ENCODE measurements around the gene F7.

Gene F7

GRCh38 chr13:113083022-113083373 is 22.6 kb upstream of the F7 start:
- TF ChIP-seq FOXP2 (optimal IDR thresholded peaks at IDR 0.05; ENCODE audit: control extremely low read depth, extremely low read length, insufficient read depth) (no peak), POLR2AphosphoS5 (IDR thresholded peaks at IDR 0.05; ENCODE audit: borderline replicate concordance, low read depth, low read length) (no peak), EZH2 (IDR thresholded peaks at IDR 0.05) (no peak)
- Histone ChIP-seq H3K9me3 (ENCODE audit: low read depth, low read length) (no peaks in the 10 kb centered on the region), H3K4me3 (no peak overlapping the region), H3K36me3 (ENCODE audit: insufficient read depth, low read length) (no peaks in the 10 kb centered on the region), H3K27ac (no peak overlapping the region), H3K9ac (ENCODE audit: insufficient read length) (no peak overlapping the region)
- DNase-seq (ENCODE audit: low read depth, low spot score), result no peak

- Histone ChIP-seq H3K9me3 (ENCODE audit: low read depth, low read length) (no peaks in the 10 kb centered on the region), H3K36me3 (ENCODE audit: insufficient read depth, low read length) (no peaks in the 10 kb centered on the region), H3K9ac (ENCODE audit: insufficient read length) (no peak overlapping the region), H3K4me3 (no peak overlapping the region), H3K27ac (no peak overlapping the region)
- TF ChIP-seq POLR2AphosphoS5 (IDR thresholded peaks at IDR 0.05; ENCODE audit: borderline replicate concordance, low read depth, low read length), result no peak
- no peak for TF ChIP-seq EZH2 (IDR thresholded peaks at IDR 0.05)
- TF ChIP-seq FOXP2 (optimal IDR thresholded peaks at IDR 0.05; ENCODE audit: control extremely low read depth, extremely low read length, insufficient read depth), result no peak
- no peak for DNase-seq (ENCODE audit: low read depth, low spot score)
Observed at GRCh38 chr13:113083402-113084061, 22.1 kb upstream of the F7 start.

DNA sequence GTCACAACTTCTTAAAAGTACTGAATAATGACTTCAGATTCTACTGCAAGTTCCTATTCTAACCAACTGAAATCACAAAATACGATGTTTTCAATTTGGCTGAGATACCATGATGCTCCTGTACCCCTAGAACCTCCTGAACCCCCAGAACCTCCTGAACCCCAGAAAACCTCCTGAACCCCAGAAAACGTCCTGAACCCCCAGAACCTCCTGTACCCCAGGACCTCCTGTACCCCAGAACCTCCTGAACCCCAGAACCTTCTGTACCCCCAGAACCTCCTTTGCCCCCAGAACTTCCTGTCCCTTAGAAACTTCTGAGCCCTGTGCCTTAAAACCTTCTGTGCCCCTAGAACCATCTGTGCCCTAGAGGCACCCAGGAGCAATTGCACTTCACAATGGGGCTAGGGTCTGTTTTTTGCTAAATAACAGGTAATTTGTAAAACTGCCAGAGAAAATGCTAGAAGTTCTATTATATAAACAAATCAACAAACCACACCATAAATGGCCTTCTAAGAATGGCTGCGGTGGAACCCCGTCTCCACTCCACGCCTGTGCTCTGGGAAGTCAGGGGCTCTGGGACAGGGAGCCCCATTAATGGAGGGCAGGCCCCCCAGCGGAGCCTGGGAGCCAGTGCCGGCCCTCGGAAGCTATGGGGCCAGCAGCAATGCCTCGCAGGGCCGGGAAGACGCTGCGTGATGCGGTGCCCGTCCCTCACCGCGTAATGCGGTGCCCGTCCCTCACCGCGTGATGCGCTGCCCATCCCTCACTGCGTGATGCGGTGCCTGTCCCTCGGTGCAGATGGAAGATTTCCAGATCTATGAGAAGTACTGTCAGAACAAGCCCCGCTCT is 21.3 kb upstream of the F7 start:
- Histone ChIP-seq H3K9me3 (ENCODE audit: low read depth, low read length) (no peaks in the 10 kb centered on the region), H3K4me3 (no peak overlapping the region), H3K27ac (no peak overlapping the region), H3K36me3 (ENCODE audit: insufficient read depth, low read length) (no peaks in the 10 kb centered on the region), H3K9ac (ENCODE audit: insufficient read length) (no peak overlapping the region)
- TF ChIP-seq EZH2 (IDR thresholded peaks at IDR 0.05) (no peak), POLR2AphosphoS5 (IDR thresholded peaks at IDR 0.05; ENCODE audit: borderline replicate concordance, low read depth, low read length) (no peak), FOXP2 (optimal IDR thresholded peaks at IDR 0.05; ENCODE audit: control extremely low read depth, extremely low read length, insufficient read depth) (no peak)
- DNase-seq (ENCODE audit: low read depth, low spot score), result no peak

- Histone ChIP-seq H3K4me3 (no peak overlapping the region), H3K9me3 (ENCODE audit: low read depth, low read length) (no peaks in the 10 kb centered on the region), H3K36me3 (ENCODE audit: insufficient read depth, low read length) (no peaks in the 10 kb centered on the region), H3K9ac (ENCODE audit: insufficient read length) (no peak overlapping the region), H3K27ac (no peak overlapping the region)
- DNase-seq (ENCODE audit: low read depth, low spot score), result no peak
- no peak for TF ChIP-seq POLR2AphosphoS5 (IDR thresholded peaks at IDR 0.05; ENCODE audit: borderline replicate concordance, low read depth, low read length)
- no peak for TF ChIP-seq FOXP2 (optimal IDR thresholded peaks at IDR 0.05; ENCODE audit: control extremely low read depth, extremely low read length, insufficient read depth)
- TF ChIP-seq EZH2 (IDR thresholded peaks at IDR 0.05), result no peak
Observed at GRCh38 chr13:113084943-113085540, 20.5 kb upstream of the F7 start.

DNA sequence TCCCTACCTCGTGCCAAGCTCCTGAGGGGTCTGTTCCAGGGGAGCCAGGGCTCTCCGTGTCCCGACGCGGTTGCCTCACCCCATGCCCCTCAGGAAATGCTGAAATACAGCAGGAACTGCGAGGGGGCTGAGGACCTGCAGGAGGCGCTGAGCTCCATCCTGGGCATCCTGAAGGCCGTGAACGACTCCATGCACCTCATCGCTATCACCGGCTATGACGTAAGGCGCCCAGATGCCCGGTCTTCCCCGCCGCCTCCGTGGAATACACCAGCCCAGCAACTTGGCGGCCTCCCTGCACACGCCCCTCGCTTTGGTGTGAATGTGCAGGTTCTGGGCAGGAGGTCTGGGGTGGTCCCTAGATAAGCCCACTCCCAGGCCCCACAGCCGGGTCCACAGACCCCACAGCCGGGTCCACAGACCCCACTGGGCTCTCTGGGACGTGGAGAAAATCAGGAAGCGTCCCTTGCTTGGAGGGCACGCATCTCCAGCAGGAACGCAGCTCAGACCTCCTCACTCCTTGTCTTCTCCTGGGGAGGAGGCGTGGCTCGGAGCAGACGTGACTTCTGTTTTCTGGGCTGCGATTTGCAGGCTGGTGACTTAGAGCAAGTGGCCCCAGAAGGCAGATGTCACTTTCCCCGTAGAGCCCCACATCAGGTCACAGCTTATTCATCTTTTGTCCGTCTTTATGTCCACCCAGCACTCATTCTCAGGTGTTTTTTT is 19.4 kb upstream of the F7 start:
- TF ChIP-seq FOXP2 (optimal IDR thresholded peaks at IDR 0.05; ENCODE audit: control extremely low read depth, extremely low read length, insufficient read depth) (no peak), EZH2 (IDR thresholded peaks at IDR 0.05) (no peak), POLR2AphosphoS5 (IDR thresholded peaks at IDR 0.05; ENCODE audit: borderline replicate concordance, low read depth, low read length) (no peak)
- no peaks in the 10 kb centered on the region for H3K9me3 ChIP-seq (ENCODE audit: low read depth, low read length)
- no peak overlapping the region for H3K27ac ChIP-seq
- no peak for DNase-seq (ENCODE audit: low read depth, low spot score)
- H3K9ac ChIP-seq (ENCODE audit: insufficient read length), result no peak overlapping the region
- no peaks in the 10 kb centered on the region for H3K36me3 ChIP-seq (ENCODE audit: insufficient read depth, low read length)
- no peak overlapping the region for H3K4me3 ChIP-seq

DNA sequence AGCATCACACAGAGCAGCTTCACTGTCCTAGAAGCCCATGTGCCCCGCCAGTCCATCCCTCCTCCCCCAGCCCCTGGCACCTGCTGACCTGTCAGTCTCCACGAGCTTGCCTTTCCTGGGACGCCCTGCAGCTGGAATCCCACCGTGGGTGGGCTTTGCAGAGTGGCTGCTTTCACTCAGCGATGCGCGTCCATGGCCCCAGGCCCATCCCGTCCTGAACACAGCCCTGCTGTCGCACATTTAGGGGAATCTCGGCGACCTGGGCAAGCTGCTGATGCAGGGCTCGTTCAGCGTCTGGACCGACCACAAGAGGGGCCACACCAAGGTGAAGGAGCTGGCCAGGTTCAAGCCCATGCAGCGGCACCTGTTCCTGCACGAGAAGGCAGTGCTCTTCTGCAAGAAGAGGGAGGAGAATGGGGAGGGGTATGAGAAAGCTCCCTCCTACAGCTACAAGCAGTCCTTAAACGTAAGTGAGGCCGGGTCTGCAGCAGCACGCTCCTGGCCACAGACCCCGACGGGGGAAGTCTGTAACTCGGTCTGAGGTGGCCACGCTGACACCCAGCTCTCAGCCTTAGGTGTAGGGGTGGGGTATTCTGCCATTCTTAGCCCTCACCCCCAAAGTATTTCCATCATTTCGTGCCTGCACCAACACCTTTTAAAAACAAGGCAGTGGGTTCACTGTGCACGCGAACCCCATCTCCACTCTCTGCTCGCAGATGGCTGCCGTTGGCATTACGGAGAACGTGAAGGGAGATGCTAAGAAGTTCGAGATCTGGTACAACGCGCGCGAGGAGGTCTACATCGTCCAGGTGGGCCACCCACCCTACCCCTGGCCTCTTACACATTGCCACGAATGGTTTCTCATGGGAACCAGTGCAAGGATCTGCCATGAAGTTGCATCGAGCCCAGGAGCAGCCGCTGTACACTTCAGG is 18.3 kb upstream of the F7 start:
- Histone ChIP-seq H3K4me3 (no peak overlapping the region), H3K27ac (no peak overlapping the region), H3K9me3 (ENCODE audit: low read depth, low read length) (no peaks in the 10 kb centered on the region), H3K9ac (ENCODE audit: insufficient read length) (no peak overlapping the region), H3K36me3 (ENCODE audit: insufficient read depth, low read length) (no peaks in the 10 kb centered on the region)
- DNase-seq (ENCODE audit: low read depth, low spot score), result no peak
- no peak for TF ChIP-seq EZH2 (IDR thresholded peaks at IDR 0.05)
- TF ChIP-seq FOXP2 (optimal IDR thresholded peaks at IDR 0.05; ENCODE audit: control extremely low read depth, extremely low read length, insufficient read depth), result no peak
- no peak for TF ChIP-seq POLR2AphosphoS5 (IDR thresholded peaks at IDR 0.05; ENCODE audit: borderline replicate concordance, low read depth, low read length)

GRCh38 chr13:113087923-113088690 is 17.5 kb upstream of the F7 start:
- TF ChIP-seq POLR2AphosphoS5 (IDR thresholded peaks at IDR 0.05; ENCODE audit: borderline replicate concordance, low read depth, low read length) (no peak), FOXP2 (optimal IDR thresholded peaks at IDR 0.05; ENCODE audit: control extremely low read depth, extremely low read length, insufficient read depth) (no peak), EZH2 (IDR thresholded peaks at IDR 0.05) (no peak)
- no peak overlapping the region for H3K4me3 ChIP-seq
- DNase-seq (ENCODE audit: low read depth, low spot score), result no peak
- H3K27ac ChIP-seq, result no peak overlapping the region
- H3K36me3 ChIP-seq (ENCODE audit: insufficient read depth, low read length), result no peaks in the 10 kb centered on the region
- no peak overlapping the region for H3K9ac ChIP-seq (ENCODE audit: insufficient read length)
- H3K9me3 ChIP-seq (ENCODE audit: low read depth, low read length), result no peaks in the 10 kb centered on the region
